ENCODE data around the gene KCNG2.

KCNG2 gene

GRCh38 chr18:79910563-79911343 is 113.0 kb downstream of the KCNG2 start:
- DNase-seq (ENCODE audit: low read depth): no peak

DNA sequence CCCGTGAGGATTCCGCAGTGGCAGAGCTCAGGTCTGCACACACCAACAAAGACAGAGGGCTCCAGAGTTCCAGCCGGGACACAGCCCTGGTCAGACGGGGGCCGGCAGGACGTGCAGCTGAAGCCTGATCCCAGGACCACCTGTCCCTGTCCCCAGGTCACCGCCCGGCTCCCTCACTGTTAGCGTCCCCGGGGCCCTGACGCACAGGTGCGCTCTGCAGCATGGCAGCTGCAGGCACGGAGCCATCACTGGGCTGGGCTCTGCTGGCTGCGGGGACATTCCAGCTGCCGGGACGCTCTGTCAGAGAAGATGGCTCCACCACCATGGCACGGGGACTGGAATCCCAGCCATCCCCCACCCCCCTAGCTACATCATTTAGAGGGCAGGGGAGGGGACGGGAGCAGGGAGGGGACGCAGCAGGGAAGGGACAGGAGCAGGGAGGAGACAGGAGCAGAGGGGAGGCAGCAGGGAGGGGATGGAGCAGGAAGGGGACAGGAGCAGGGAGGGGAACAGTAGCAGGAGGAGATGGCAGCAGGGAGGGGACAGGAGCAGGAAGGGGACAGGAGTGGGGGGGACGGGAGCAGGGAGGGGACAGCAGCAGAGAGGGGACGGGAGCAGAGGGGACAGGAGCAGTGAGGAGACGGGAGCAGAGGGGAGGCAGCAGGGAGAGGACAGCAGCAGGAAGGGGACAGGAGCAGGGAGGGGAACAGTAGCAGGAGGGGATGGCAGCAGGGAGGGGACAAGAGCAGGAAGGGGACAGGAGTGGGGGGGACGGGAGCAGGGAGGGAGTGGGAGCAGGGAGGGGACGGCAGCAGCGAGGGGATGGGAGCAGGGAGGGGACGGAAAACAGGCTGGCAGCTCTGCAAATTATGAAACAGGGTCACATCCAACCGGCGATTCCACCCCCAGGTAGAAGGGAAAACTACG is 113.9 kb downstream of the KCNG2 start:
- DNase-seq (ENCODE audit: low read depth): no peak

DNA sequence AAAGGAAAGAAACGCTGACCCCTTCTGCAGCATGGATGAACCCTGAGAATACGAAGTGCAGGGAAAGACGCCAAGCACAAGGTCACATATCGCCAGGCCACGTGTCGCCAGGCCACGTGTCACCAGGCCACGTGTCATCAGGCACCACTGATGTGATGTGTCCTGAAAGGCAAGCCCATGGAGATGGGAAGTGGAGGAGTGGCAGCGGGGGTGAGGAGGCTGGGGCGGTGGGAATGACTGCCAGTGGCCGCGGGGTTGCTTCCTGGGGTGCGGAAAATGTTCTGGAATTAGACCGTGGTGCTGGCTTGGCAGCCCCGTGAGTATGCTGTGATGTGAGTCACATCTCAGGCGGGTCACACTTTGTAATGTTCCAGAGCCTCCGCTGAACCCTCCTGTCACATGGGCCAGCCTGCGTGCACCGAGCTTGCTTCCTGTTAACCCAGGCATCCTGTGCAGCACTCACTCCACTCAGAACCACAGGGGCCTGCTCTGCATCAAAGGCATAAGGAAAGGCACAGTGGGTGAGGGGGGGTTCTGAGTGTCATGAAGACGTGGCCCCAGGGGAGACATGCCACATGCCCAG is 114.8 kb downstream of the KCNG2 start:
- DNase-seq (ENCODE audit: low read depth): no peak

DNA sequence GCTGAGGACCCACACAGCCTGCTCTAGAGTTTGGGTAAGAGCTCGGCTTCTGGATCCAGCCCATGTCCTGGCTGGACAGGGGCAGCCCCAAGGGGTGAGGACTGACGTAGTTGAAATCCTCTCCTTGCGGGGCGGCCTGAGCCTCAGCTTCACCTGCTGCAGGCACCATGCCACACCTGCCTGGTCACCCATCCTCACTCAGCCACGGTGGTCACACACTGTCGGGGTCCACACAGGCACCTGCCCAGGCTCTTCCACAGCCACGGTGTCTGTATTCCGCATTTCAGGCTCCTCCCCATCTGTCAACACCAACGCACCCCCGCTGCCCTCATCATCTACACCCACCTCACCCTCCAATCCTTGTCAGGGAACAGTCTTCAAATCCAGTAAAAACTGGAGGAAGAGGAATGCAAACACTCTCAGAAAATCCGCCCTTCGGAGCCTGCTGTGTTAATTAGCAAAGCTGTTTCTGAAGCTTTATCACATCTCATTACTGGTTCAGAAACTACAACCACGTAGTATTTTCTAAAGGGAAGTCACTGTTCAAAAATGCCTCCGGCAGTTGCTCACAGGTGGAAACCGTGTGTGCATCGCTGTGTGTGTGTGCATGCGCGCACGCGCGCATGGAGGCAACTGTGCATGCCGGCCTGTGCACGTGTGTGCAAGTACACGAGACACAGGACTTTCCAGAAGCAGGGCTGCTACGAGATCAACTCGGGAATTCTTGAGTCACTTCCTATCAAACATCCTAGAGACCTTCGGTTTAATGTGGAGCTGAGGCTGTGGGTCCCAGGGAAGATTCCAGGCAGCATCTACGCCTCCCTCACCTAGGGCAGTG is 115.5 kb downstream of the KCNG2 start:
- DNase-seq (ENCODE audit: low read depth): no peak

DNA sequence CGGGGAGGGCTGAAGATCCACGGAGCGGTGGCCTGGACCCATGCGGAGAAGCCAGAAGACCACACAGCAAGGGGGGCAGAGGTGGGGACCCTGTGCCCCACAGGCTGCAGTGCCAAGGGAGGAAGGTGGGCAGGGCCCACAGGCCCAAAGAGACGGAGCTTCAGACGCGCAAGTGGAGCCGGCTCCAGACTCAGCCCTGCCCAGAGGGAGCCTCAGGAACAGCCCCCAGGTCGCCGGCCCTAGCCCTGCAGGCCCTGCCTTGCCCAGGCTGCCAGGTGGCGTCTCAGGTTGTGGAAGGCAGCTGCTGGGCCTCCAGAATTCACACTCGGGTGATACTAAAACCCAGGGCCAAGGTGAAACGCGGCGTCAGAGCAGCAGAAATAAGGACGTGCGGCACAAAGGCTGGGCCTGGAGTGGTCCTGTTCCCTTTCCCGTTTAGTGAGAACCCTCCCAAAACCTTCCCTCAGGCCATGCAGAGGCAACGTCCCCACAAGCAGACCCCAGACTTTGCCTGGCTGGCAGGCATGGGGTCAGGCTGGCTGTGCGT is 116.9 kb downstream of the KCNG2 start:
- no peak for DNase-seq (ENCODE audit: low read depth)

GRCh38 chr18:79915161-79916127 is 117.7 kb downstream of the KCNG2 start:
- no peak for DNase-seq (ENCODE audit: low read depth)

DNA sequence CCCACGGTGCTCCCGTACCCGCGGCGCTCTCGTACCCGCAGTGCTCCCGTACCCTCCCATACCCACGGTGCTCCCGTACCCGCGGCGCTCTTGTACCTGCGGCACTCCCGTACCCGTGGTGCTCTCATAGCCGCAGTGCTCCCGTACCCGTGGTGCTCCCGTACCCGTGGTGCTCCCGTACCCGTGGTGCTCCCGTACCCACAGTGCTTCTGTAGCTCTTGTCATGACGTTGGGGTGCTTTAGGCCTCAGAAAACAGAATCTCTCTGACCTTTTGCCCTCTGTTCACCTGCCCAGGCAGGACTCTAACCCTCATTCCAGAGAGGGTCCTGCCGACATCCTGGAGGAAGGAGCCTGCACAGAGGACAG is 118.4 kb downstream of the KCNG2 start:
- DNase-seq (ENCODE audit: low read depth): no peak

DNA sequence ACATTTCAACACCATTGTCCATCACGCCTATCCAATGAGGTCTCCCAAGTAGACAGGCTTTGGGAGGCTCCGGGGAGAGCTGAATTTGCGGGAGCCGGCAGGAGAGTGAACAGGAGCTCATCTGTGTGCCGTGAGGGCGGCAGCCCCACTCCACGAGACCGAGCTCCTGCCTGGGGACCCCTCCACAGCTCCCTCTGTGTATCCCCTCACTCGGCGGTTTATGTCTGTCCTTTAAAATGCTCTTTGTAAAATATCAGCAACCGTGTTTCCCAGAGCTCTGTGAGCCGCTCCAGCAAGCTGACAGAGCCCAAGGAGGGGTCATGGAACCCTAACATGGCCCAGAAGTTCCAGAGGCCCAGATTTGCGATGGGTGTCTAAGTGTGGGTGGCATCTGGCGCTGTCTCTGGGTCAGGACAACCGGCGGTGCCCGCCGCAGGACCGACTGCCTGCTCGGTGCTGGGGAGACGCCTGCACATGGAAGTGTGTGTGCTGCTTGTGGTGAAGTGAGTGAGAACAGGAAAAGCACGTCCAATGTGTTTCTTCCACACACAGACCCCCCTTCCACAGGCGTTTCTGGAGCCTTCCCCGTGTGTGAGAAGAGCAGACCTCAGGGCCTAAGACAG is 118.9 kb downstream of the KCNG2 start:
- no peak for DNase-seq (ENCODE audit: low read depth)

GRCh38 chr18:79917169-79917852 is 119.6 kb downstream of the KCNG2 start:
- DNase-seq (ENCODE audit: low read depth): no peak

- DNase-seq (ENCODE audit: low read depth): no peak
These were observed 120.3 kb downstream of the KCNG2 start for GRCh38 chr18:79917853-79918614.

DNA sequence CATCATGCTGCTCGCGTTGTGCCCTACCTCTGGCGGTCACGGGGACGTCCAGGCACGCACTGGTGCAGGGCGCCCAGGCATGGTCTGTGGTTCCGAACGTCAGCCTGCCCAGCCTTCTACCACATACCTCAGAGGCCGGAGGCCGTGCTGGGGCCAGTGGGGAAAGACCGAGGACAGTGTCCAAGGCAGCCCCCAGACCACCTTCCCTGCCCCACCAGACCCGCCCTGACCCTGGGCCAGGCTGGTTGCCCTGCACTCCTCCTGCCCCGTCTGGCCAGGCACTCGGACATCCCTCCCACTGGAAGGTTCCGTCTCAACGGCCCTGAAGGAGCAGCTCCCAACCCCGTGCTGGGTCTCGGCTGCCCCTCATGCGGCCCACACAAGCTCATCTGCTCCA is 120.9 kb downstream of the KCNG2 start:
- DNase-seq (ENCODE audit: low read depth): no peak

DNA sequence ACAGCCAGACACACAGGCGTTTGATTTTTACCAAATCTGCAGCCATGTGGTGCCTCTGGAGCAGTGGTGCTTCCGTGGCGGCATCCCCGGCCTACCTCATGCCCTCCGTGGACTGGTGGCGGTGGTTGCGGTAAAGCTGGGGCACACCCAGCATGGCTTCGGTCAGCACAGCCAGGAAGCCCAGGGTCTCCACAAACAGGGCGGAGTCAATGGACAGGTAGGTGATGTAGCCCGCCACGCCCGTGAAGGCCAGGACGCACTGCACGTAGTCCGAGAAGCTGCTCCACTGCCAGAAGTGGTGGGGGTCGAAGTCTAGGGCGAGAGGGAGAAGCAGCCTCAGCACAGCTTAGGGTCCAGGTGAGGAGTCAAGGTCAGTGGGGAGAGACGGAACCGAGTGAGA is 121.4 kb downstream of the KCNG2 start:
- DNase-seq (ENCODE audit: low read depth): no peak

DNA sequence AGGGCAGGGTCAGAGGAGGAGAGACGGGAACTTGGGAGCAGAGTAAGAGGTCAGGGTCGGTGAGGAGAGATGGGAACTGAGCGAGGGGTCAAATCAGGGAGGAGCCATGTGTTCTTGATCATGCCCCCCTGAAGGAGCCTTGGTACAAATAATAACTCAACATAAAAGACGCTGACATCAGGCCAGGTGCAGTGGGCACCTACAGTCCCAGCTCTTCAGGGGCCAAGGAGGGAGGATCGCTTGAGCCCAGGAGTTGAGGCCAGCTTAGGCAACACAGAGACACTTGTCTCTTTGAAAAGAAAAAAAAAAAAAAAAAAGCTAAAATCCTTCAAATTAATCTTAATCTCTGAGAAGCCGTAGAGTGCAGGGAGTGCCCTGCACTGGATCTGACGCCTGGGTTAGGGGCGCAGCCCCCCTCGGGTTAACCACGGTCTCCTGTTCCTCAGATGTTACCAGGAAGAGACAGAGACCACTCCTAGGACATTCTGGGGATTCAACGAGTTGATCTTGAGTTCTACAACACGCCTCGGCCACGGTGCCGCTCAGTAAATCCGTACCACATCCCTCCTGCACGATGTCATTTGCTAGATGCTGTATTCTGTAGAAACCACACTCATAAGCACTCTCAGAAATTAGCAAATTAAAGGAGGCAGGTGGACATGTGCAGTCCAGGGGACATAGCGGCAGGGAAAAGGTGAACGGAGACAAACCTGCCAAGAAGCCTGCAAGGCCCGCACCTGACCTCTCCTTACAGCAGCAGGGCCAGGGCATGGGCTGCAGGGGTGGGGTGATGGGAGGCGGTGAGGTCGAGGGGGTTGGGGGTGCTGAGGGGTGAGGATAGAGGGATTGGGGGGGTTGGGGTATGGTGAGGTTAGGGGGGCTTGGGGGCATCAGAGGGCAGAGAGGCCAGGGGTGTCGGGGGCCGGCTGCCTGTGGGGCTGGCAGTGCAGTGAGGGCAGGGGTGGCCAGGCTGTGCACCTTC is 124.5 kb downstream of the KCNG2 start:
- no peak for DNase-seq (ENCODE audit: low read depth)

DNA sequence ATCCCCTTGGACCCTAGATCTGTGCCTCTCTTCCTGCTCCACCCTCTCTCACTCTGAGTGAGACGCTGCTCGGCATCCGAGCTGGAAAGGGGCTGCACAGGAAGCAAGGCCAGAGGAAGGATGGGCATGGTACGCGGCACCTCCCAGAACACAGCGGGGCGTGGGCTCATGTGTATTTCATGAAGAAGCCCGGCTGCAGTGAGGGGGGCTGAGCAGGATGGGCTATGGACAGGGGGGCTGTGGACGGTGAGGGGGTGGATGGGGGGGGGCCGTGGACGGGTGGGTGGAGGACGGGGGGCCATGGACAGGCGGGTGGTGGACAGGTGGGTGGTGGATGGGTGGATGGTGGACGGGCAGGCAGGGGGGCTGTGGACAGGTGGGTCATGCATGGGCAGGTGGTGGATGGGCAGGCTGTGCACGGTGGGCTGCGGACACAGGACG is 125.3 kb downstream of the KCNG2 start:
- no peak for DNase-seq (ENCODE audit: low read depth)

DNA sequence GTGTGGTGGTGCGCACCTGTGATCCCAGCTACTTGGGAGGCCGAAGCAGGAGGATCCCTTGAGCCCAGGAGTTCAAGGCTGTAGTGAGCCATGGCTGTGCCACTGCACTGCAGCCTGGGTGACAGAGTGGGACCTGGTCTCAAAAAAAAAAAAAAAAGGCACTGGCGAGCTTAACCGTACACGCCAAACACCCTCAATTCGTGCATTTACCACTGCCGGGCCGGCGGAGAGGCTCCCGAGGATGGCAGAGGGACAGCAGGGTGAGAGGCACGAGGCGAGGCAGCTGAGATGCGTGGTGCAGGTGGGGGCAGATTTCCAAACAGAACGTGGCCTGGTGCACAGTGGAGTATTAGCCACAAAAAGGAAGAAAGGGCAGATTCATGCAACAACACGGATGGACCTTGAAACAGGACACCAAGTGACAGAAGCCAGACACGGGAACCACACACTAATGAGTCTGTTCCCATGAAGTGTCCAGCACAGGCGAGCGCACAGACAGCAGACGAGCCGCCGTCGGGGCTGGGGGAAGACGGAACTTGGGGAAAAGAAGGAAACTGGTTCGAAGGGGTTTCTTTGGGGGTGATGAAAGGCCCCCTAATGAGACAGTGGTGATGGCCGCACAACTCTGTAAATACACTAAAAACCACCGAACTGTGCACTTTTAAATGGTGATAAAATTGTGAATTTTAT is 126.3 kb downstream of the KCNG2 start:
- no peak for DNase-seq (ENCODE audit: low read depth)

DNA sequence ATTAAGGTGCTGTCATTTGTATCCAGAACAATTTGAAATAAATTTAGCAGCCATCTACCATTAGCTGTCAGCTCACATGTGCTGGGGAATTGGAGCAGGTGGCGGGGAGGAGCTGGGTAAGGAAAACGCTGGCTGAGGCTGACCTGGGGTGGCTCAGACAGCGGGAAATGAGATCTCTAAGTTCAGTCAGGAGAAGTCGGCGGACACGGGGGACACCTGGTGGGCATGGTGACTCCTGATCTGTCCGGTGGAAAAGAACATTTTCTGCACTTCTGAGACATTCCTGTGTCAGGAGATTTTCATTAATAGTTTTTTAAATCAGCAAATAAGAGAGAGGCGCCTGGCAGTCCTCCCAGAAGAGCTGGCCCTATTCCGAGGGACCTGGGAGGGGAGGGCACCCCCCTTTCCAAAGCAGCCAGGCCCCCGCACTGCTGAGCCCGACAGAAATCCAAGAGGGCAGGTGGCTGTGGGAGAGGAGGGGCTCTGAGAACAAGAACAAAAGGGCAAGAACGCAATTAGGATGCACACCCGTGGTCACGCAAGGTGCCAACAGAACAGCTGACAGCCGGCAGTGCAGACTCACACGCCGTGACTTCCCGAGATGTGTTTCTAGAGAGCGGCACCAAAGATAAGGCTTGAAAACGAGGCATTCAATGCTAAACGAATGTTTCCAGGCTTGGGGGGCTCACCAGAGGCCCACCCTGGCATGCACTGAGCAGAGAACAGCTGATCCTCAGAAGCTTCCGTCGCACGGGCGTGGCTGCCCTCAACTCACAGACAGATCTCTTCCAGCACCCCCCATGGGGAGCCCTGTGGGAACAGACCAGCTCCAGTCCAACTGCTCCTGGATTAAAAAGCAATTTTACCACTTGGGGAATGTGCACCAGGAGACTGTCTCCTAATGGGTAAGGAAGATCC is 127.3 kb downstream of the KCNG2 start:
- DNase-seq (ENCODE audit: low read depth): no peak

Measured in CMK (cell line).